Mucosa of rectum (tissue), 2 donors: ENCODE measurements around the gene FLYWCH2.
"Not testable (repeated sequence)": the region's sequence is repeated elsewhere in the genome, so short reads cannot be mapped to it uniquely, and the experiment has no call there.

Experiments
- H3K27ac ChIP-seq, 2 donors: one replicate each; pipeline ENCODE4 v1.7.0; 2013; ENCODE audit warnings: inconsistent platforms in 2 of 2, low read depth in 2 of 2, low read length in 2 of 2
- H3K27me3 ChIP-seq, 2 donors: one replicate each; pipeline ENCODE4 v1.7.0; 2013; ENCODE audit warnings: low read length in 2 of 2; ENCODE audit not compliant: control insufficient read depth in 2 of 2, insufficient read depth in 2 of 2
- H3K36me3 ChIP-seq, 2 donors: one replicate each; pipeline ENCODE4 v1.7.0; 2013; ENCODE audit warnings: low read length in 2 of 2; ENCODE audit not compliant: control insufficient read depth in 2 of 2, insufficient read depth in 2 of 2
- H3K4me1 ChIP-seq, 2 donors: one replicate each; pipeline ENCODE4 v1.7.0; 2013; ENCODE audit warnings: low read length in 2 of 2, mild to moderate bottlenecking in 1 of 2; ENCODE audit not compliant: control insufficient read depth in 2 of 2, insufficient read depth in 2 of 2
- H3K4me3 ChIP-seq, 2 donors: one replicate each; pipeline ENCODE4 v1.7.0; 2013; ENCODE audit warnings: low read length in 2 of 2
- H3K9ac ChIP-seq, 2 donors: one replicate each; pipeline ENCODE4 v1.7.0; 2013; ENCODE audit warnings: low read length in 2 of 2, low read depth in 1 of 2, mild to moderate bottlenecking in 1 of 2
- H3K9me3 ChIP-seq, 2 donors: one replicate each; pipeline ENCODE4 v1.7.0; 2013; ENCODE audit warnings: low read length in 2 of 2; ENCODE audit not compliant: control insufficient read depth in 2 of 2
- donor health status: healthy.
- donor health status: Normal muscosa, but diverticular disease.

FLYWCH2 gene

GRCh38 chr16:2927010-2927646, 44.1 kb downstream of the FLYWCH2 start:
- Histone ChIP-seq H3K4me3 (peak overlapping the region in 1 of 2 donors; percentile 62), H3K9ac (no peak overlapping the region), H3K9me3 (no peaks in the 10 kb centered on the region), H3K4me1 (peaks cover 8 to 10% of the 10 kb centered on the region in 2 donors), H3K36me3 (peaks cover 3 to 13% of the 10 kb centered on the region in 2 donors), H3K27me3 (no peaks in the 10 kb centered on the region), H3K27ac (no peak overlapping the region)

DNA sequence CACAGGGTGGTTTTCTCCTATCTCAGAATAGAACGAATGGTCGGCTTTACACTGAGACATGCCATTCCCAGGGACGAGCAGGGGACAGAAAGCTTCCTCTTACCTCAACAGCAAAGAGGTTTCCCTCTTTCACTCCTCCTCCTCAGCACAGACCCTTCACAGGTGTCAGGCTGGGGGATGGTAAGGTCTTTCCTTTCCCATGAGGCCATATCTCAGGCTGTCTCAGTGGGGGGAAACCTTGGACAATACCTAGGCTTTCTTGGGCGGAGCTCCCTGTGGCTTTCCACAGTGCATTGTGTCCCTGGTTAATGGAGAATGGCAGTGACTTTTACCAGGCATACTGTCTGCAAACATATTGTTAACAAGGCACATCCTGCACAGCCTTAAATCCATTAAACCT, 45.1 kb downstream of the FLYWCH2 start:
- not testable (repeated sequence) for H3K9me3 ChIP-seq, H3K9ac ChIP-seq, H3K27ac ChIP-seq, H3K4me3 ChIP-seq, H3K27me3 ChIP-seq, H3K36me3 ChIP-seq
- peaks cover 8 to 10% of the 10 kb centered on the region in 2 donors for H3K4me1 ChIP-seq

- Histone ChIP-seq H3K27ac (no peak overlapping the region), H3K9me3 (no peaks in the 10 kb centered on the region), H3K36me3 (peaks cover 0 to 8% of the 10 kb centered on the region in 2 donors), H3K4me1 (peaks cover 8 to 10% of the 10 kb centered on the region in 2 donors), H3K4me3 (no peak overlapping the region), H3K9ac (no peak overlapping the region), H3K27me3 (no peaks in the 10 kb centered on the region)
Observed at GRCh38 chr16:2928796-2929195, 45.8 kb downstream of the FLYWCH2 start.

DNA sequence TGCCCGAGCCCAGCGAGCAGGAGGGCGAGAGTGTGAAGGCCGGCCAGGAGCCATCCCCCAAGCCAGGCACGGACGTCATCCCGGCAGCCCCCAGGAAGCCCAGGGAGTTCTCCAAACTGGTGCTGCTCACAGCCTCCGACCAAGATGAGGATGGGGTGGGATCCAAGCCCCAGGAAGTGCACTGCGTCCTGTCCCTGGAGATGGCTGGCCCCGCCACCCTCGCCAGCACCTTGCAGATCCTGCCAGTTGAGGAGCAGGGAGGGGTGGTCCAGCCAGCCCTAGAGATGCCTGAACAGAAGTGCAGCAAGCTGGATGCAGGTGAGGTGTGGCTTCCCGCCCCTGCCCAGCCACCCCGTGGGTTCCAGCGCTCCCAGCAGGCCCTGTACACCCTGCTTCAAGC, 46.7 kb downstream of the FLYWCH2 start:
- H3K4me3 ChIP-seq = no peak overlapping the region
- no peaks in the 10 kb centered on the region for H3K9me3 ChIP-seq
- H3K4me1 ChIP-seq = peaks cover 8 to 10% of the 10 kb centered on the region in 2 donors
- peaks cover 8 to 14% of the 10 kb centered on the region in 2 donors for H3K36me3 ChIP-seq
- no peaks in the 10 kb centered on the region for H3K27me3 ChIP-seq
- no peak overlapping the region for H3K9ac ChIP-seq
- no peak overlapping the region for H3K27ac ChIP-seq

DNA sequence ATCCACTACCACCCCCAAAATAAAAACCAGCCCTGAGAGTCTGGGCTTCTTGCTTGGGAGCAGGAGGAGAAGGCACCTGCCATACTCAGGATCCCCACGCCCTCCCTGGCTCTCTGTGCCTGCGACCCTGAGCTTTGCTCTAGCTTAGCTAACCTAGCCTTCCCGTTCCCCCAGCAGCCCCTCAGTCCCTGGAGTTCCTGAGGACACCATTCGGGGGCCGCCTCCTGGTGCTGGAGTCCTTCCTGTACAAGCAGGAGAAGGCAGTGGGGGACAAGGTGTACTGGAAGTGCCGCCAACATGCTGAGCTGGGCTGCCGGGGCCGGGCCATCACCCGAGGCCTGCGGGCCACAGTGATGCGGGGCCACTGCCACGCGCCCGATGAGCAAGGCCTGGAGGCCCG, 47.2 kb downstream of the FLYWCH2 start:
- peaks cover 8 to 12% of the 10 kb centered on the region in 2 donors for H3K36me3 ChIP-seq
- no peak overlapping the region for H3K9ac ChIP-seq
- no peak overlapping the region for H3K27ac ChIP-seq
- H3K9me3 ChIP-seq = no peaks in the 10 kb centered on the region
- H3K4me3 ChIP-seq = no peak overlapping the region
- H3K27me3 ChIP-seq = no peaks in the 10 kb centered on the region
- H3K4me1 ChIP-seq = peaks cover 8 to 10% of the 10 kb centered on the region in 2 donors

DNA sequence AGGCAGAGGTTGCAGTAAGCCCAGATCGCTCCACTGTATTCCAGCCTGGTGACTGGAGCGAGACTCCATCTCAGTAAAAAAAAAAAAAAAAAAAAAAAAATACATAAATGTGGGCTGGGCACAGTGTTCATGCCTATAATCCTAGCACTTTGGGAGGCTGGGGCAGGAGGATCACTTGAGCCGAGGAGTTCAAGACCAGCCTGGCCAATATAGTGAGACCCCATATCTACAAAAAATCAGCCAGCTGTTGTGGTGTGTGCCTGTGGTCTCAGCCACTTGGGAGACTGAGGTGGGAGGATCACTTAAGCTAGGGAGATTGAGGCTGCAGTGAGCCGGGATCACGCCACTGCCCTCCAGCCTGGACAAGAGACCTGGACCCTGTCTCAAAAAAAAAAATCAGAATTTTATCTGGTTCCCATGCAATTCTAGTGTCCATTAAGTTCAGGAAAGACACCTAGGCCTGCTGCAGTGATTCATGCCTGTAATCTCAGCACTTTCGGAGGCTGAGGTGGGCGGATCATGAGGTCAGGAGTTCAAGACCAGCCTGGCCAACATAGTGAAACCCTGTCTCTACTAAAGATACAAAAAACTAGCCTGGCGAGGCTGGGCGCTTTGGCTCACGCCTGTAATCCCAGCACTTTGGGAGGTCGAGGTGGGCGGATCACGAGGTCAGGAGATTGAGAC, 48.4 kb downstream of the FLYWCH2 start:
- not testable (repeated sequence) for H3K9ac ChIP-seq, H3K27me3 ChIP-seq, H3K4me3 ChIP-seq, H3K9me3 ChIP-seq, H3K27ac ChIP-seq
- H3K4me1 ChIP-seq = peaks cover 8 to 10% of the 10 kb centered on the region in 2 donors
- H3K36me3 ChIP-seq = peaks cover 12% of the 10 kb centered on the region in 2 donors

DNA sequence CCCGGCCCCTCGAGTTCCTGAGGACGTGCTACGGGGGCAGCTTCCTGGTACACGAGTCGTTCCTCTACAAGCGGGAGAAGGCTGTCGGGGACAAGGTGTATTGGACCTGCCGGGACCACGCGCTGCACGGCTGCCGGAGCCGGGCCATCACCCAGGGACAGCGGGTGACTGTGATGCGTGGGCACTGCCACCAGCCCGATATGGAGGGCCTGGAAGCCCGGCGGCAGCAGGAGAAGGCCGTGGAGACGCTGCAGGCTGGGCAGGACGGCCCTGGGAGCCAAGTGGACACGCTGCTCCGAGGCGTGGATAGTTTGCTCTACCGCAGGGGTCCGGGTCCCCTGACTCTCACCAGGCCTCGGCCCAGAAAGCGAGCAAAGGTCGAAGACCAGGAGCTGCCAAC, 50.1 kb downstream of the FLYWCH2 start:
- H3K9ac ChIP-seq = no peak overlapping the region
- H3K27me3 ChIP-seq = no peaks in the 10 kb centered on the region
- no peaks in the 10 kb centered on the region for H3K4me1 ChIP-seq
- H3K36me3 ChIP-seq = peaks cover 18 to 23% of the 10 kb centered on the region in 2 donors
- no peak overlapping the region for H3K4me3 ChIP-seq
- H3K27ac ChIP-seq = no peak overlapping the region
- no peaks in the 10 kb centered on the region for H3K9me3 ChIP-seq

DNA sequence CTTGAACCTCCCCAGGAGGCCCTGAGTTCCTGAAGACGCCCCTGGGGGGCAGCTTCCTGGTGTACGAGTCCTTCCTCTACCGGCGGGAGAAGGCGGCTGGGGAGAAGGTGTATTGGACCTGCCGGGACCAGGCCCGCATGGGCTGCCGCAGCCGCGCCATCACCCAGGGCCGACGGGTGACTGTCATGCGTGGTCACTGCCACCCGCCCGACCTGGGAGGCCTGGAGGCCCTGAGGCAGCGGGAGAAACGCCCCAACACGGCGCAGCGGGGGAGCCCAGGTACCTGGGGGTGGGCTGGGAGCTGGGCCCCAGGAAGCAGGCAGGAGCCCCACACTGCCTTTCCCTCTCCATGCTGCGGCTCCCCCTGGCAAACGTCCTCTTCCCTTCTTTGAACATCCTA, 50.7 kb downstream of the FLYWCH2 start:
- H3K4me3 ChIP-seq = no peak overlapping the region
- H3K4me1 ChIP-seq = no peaks in the 10 kb centered on the region
- no peaks in the 10 kb centered on the region for H3K27me3 ChIP-seq
- H3K27ac ChIP-seq = no peak overlapping the region
- no peaks in the 10 kb centered on the region for H3K9me3 ChIP-seq
- H3K9ac ChIP-seq = no peak overlapping the region
- H3K36me3 ChIP-seq = peaks cover 18 to 26% of the 10 kb centered on the region in 2 donors

- Histone ChIP-seq H3K27ac (no peak overlapping the region), H3K36me3 (peaks cover 21 to 27% of the 10 kb centered on the region in 2 donors), H3K4me1 (no peaks in the 10 kb centered on the region), H3K4me3 (no peak overlapping the region), H3K9ac (no peak overlapping the region), H3K9me3 (no peaks in the 10 kb centered on the region), H3K27me3 (no peaks in the 10 kb centered on the region)
Observed at GRCh38 chr16:2934450-2934849, 51.4 kb downstream of the FLYWCH2 start.

DNA sequence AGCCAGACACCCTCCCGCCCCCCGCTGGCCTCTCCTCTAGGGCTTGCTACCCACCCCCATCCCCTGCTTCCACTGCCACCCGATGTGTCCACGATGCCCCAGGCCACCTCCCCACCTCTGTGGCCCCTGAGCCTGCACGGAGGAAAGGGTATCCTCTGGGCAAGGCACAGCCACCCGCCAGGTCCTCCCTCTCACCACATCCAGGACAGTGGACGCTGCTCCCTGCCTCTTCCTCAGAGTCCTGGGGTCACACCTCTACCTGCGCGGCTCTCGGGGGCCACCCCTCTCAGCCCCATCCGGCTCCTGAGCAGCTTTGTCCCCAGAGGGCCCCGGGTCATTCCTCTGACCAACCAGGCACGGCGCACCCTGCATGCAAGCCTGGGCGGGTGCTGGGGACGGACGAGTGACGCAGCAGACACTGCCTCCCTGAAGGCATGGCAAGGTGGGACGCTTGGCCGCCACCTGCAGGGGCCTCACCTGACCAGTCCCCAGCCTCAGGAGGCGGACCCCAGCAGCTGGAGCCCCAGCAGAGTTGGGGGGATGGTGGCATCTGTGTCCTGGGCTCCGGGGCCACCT, 53.5 kb downstream of the FLYWCH2 start:
- Histone ChIP-seq H3K36me3 (peaks cover 31% of the 10 kb centered on the region in 2 donors), H3K4me3 (no peak overlapping the region), H3K9ac (no peak overlapping the region), H3K27ac (no peak overlapping the region), H3K9me3 (no peaks in the 10 kb centered on the region), H3K4me1 (no peaks in the 10 kb centered on the region), H3K27me3 (no peaks in the 10 kb centered on the region)
